Fibroblast of mammary gland (primary cell): ENCODE results near the gene SLC22A12.

Experiments
- DNase-seq: peaks from one replicate; pipeline ENCODE4 v3.0.0-alpha.2; 2010; ENCODE audit warnings: low read depth
- H3K4me3 ChIP-seq: 2 replicates; pipeline ENCODE4 v1.5.1; 2011; ENCODE audit warnings: low read depth, mild to moderate bottlenecking, low read length, moderate library complexity; ENCODE audit not compliant: control insufficient read depth
- TF ChIP-seq, protein P1 (sequence below): conservative IDR thresholded peaks from 2 replicates; pipeline ENCODE4 v1.5.1; 2011; ENCODE audit warnings: low read depth, low read length, inconsistent platforms; ENCODE audit not compliant: control insufficient read depth, insufficient read depth

SLC22A12 gene

DNA sequence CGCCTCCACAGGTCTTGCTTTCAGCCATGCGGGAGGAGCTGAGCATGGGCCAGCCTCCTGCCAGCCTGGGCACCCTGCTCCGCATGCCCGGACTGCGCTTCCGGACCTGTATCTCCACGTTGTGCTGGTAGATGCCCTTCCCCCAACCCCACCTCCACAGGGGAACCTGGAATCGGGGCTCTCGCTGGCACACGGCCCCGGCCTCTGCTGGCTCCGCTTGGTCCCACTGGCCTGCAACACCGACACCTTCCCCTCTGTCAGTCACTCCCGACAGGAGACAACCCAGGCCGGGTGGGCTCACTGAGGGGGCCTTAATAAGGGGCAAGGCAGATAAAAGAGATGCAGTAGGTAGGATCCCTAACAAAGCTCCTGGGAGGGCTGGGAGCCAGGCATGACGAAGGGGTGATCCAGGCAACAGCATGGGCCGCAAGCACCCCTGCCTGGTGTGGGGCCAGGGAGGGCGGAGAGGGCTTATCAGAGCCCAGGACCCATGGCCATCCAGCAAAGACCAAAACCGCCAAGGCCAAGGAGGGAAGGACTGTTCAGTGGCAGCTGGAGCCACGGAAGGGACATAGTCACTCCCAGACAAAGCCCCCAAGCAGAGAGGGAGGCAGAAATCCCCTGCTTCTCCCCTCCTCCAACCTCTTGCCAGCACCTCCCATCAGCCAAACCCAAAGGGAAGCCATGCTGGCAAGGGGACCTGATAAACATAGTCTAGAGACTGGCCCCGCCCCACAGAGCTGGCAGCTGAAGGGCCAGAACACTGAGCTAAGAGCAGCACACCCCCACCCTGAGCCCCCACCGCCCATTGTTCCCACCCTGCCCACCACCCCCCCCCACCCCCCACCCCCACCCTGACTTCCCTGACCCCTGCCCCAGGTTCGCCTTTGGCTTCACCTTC, 8.0 kb downstream of the SLC22A12 start:
- H3K4me3 ChIP-seq, result no peak overlapping the region
- no peak for DNase-seq
- TF ChIP-seq, protein P1, sequence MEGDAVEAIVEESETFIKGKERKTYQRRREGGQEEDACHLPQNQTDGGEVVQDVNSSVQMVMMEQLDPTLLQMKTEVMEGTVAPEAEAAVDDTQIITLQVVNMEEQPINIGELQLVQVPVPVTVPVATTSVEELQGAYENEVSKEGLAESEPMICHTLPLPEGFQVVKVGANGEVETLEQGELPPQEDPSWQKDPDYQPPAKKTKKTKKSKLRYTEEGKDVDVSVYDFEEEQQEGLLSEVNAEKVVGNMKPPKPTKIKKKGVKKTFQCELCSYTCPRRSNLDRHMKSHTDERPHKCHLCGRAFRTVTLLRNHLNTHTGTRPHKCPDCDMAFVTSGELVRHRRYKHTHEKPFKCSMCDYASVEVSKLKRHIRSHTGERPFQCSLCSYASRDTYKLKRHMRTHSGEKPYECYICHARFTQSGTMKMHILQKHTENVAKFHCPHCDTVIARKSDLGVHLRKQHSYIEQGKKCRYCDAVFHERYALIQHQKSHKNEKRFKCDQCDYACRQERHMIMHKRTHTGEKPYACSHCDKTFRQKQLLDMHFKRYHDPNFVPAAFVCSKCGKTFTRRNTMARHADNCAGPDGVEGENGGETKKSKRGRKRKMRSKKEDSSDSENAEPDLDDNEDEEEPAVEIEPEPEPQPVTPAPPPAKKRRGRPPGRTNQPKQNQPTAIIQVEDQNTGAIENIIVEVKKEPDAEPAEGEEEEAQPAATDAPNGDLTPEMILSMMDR, result no peak

DNA sequence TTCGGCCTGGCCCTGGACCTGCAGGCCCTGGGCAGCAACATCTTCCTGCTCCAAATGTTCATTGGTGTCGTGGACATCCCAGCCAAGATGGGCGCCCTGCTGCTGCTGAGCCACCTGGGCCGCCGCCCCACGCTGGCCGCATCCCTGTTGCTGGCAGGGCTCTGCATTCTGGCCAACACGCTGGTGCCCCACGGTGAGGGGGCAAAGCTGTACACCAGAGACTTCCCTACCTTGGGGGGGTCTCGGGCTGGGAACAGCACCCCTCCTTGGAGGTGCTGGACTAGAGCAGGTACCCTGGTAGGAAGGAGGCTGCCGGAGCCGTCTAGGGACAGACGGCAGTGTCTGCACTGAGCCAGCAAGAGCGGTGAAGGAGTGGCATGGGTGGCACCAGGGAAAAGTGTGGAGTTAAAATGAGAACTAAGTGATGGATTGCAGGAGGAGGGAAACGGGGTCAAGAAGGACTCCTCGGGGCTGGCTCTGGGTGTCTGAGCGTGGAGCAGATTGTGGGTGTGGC, 8.7 kb downstream of the SLC22A12 start:
- TF ChIP-seq, protein P1, result no peak
- no peak for DNase-seq

DNA sequence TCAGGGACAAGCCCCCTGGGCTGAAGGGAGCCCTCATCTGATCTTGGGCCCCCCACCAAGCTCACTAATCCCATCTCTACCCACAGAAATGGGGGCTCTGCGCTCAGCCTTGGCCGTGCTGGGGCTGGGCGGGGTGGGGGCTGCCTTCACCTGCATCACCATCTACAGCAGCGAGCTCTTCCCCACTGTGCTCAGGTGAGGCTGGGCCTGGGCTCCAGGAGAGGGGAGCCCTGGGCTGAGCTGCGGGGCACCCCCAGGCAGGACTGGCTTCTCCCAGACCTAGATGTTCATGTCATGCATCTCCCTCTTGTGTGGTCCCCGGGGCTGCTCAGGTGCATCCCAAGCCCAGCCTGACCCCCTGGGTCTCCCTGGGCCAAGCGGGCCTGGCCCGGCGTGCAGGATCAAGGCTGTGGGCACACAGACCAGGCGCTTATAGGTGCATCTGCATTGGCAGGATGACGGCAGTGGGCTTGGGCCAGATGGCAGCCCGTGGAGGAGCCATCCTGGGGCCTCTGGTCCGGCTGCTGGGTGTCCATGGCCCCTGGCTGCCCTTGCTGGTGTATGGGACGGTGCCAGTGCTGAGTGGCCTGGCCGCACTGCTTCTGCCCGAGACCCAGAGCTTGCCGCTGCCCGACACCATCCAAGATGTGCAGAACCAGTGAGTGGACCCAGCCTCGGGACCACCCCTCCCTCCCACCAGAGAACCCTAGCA, 9.4 kb downstream of the SLC22A12 start:
- no peak overlapping the region for H3K4me3 ChIP-seq
- TF ChIP-seq, protein P1, result no peak
- no peak for DNase-seq

More for the DNA sequence above, 8.7 kb downstream of the SLC22A12 start:
- H3K4me3 ChIP-seq, result no peak overlapping the region

DNA sequence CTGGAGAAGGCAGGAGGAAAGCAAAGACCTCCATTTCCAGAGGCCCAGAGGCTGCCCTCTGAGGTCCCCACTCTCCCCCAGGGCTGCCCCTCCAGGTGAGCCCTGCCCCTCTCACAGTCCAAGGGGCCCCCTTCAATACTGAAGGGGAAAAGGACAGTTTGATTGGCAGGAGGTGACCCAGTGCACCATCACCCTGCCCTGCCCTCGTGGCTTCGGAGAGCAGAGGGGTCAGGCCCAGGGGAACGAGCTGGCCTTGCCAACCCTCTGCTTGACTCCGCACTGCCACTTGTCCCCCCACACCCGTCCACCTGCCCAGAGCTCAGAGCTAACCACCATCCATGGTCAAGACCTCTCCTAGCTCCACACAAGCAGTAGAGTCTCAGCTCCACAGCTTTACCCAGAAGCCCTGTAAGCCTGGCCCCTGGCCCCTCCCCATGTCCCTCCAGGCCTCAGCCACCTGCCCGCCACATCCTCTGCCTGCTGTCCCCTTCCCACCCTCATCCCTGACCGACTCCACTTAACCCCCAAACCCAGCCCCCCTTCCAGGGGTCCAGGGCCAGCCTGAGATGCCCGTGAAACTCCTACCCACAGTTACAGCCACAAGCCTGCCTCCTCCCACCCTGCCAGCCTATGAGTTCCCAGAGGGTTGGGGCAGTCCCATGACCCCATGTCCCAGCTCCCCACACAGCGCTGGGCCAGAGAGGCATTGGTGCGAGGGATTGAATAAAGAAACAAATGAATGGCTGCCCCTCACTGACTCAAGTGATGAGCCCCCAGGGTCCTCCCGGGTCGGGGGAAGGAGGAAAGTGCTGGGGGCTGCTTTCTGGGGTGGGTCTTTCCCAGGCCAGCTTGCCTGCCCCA, 10.8 kb downstream of the SLC22A12 start:
- TF ChIP-seq, protein P1, result no peak
- no peak for DNase-seq

DNA sequence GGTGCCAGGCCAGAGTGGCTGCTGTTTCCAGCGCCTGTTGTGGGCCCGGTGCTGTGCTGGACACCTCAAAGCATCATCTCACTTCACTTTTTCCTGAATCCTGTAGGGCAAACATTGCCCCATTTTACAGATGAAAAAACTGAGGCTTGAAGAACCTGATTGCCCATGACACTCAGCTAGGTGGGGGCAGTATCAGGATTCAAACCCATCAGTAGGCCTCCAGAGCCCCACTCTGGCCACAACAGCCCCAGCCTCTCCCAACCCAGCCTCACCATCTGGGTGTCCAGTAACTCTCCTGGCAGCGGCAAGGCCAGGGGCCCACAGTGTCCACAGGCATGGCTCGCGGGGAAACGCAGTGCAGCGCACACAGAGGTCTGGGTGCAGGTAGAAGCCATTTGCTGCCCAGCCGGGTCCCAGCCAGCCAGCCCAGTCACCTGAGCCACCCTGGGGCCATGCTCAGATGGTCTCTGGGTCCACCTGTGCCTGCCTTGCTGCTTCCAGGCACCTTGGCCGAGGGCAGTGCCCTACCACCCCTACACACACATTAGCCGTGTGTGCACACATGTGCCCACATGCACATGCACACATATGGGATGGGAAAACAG, 11.5 kb downstream of the SLC22A12 start:
- TF ChIP-seq, protein P1, result no peak
- DNase-seq, result no peak
- no peak overlapping the region for H3K4me3 ChIP-seq

More for the DNA sequence above, 10.8 kb downstream of the SLC22A12 start:
- no peak overlapping the region for H3K4me3 ChIP-seq

DNA sequence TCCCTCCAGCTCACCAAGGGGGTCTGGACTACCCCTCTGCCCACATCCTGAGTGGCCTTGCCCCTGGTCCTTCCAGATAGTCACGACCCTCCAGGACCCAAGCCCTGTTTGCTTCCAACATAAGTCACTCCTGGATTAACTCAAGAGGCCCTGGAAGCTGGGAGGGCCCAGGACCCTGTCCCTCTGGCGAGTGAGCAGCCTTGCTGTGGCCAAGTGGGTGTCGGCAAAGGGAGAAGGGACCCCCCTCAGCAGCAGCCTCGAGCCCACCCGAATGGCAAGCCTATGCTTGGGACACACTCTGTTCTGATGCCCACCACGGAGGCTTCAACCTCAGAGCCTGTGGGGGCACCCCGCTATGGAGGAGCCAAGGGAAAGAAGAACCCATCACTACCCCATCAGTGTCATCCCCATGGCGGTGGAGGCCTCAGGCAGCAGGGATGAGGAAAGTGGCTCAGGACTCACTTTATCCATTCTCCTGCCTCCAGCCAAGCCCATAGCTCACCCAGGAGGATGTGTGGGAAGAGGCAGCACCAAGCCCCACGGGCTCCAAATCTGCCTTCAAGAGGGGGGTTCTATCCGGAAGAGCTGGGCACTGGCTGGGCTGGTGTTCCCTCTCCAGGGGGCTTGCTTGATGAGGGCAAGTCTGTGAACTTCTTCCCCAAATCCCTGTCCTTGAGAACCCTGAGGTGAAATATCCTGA, 12.5 kb downstream of the SLC22A12 start:
- DNase-seq, result no peak

More for the DNA sequence above, 12.5 kb downstream of the SLC22A12 start:
- H3K4me3 ChIP-seq, result no peak overlapping the region
- TF ChIP-seq, protein P1, result no peak
